ENCODE results near the gene BBS9.

GRCh38 chr7:33273356-33273755, 144.0 kb downstream of the BBS9 start:
- TF ChIP-seq ZBTB17 (CRISPR knock-in tag; IDR thresholded peaks at IDR 0.05) (no peak), CTCF (IDR thresholded peaks at IDR 0.05 in 2 of 3, conservative IDR thresholded peaks at IDR 0.05 in 1 of 3; ENCODE audit: insufficient read depth in 2 of 3, low read depth in 1 of 3, low read length in 3 of 3) (no peak), FOXK1 (CRISPR knock-in tag; IDR thresholded peaks at IDR 0.05; ENCODE audit: borderline replicate concordance) (no peak), ZBTB33 (CRISPR knock-in tag; IDR thresholded peaks at IDR 0.05) (no peak), ZFP30 (CRISPR knock-in tag; IDR thresholded peaks at IDR 0.05; ENCODE audit: borderline replicate concordance) (no peak), ZFX (CRISPR knock-in tag; IDR thresholded peaks at IDR 0.05) (no peak), TCF7L2 (IDR thresholded peaks at IDR 0.05; ENCODE audit: low read depth, low read length) (no peak), ZNF609 (CRISPR knock-in tag; IDR thresholded peaks at IDR 0.05; ENCODE audit: borderline replicate concordance) (no peak), TRIM24 (IDR thresholded peaks at IDR 0.05) (no peak), RCOR1 (IDR thresholded peaks at IDR 0.05; ENCODE audit: borderline replicate concordance in 1 of 2, low read depth in 2 of 2, low read length in 2 of 2) (no peak), PHB (CRISPR knock-in tag; IDR thresholded peaks at IDR 0.05) (no peak), NFRKB (IDR thresholded peaks at IDR 0.05; ENCODE audit: low read depth) (no peak)

All from K562 (cell line).